Measurements from ENCODE around the gene TRMT61A.
A peak's percentile ranks its signal among the peaks of the same experiment; 100 is the strongest.

Gene TRMT61A

DNA sequence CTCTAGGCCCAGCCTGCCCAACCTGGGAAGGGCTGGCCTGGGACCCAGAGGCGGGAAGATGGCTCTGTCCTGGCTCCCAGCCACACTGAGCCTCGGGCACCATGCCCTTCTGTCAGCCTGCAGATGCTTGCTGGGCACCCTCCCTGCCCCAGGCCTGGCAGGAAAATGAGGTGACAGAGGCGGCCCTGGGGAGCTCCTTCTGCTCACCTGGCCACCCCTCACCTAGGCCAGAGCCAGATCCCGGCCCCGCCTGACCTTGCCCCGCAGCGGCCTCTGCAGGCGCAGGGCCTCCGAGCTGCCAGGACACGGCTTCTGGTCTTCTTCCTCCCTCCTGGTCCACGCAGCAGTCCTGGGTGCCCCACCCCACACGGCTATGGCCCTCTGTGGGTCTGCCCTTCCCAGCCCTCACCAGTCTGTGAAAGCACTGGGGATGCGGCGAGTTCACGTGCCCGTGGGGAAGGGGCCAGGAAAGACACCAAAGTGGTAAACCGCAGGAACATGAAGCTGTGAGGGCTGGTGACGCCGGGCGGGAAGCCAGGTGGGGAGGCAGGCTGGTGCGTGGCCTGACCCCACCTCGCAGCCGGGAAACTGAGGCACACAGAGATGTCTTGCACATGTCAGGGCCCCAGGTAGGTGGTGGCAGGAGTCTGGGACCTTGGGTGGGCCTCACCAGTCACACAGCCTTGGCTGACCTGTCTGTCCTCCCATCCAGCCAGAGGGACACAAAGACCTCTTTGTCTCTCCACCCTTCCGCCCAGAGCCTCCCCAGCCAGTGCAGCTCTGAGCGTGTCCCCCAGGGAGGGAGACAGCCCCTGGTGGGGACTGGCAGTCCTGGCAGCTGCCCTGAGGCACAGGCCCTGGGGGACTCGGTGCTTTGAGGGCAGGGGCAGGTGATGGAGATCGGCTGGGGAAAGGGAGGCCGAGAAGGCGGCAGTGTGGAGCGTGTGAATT lies 20.6 kb downstream of the TRMT61A start:
- DNase-seq = no peak

DNA sequence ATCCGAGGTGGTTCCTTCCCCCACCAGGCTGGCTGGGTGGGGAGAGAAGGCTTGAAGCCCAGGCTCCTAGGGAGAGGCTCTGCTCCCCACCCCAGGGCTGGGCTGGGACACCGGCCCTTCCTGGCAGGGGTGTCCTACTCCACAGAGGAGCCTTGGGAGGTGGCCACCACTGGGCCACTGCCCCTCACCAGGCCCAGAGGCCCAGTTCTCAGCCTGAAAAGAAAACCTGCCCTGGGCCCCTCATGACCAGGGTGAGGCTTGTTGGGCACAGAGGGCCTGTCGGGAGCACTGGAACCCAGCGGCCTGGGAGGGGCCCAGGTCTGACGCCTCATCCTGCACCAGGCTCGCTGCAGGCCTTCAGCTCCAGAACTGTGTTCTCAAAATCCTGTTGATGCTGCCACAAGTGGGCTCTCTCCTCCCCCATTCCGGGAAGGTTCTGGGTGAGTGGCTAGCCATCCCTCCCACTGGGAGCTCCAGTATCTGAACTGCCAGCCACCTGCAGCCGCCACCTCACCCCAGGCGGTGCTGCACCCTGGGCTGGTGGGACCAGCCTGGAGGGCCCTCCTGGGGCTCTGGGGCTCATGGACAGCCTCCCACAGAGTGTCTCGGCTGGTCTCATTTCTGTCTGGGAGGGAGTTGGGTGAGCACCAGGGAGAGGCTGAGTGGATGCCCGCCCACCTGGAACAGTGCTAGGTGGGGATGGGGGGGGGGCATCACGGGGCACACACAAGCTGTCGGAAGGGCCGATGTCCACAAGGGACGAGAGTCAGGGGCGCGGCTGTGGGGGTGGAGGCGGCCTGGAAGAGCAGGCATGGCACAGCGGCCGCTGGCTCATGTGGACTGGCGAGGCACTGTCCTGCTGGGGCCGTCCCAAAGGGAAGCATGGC lies 21.7 kb downstream of the TRMT61A start:
- no peak for DNase-seq

DNA sequence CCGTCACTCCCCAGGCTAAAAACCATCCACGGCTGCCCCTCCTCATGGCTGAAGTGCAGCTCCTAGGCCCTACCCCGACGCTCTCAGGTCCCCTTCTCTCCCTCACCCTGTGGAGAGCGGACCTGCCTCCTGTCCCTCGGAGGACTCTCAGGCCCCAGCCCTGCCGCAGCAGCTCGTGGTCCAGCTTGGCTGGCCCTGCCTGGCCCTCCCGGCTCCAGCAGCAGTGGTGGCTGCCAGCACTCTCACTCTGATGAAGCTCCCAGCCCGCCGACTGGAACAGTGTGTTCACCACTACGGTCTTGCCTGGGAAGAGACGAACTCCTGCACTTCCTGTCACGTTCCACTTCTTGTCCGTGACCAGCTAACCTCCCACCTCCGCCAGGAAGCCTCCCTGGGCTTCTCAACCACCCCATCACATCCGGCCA lies 22.4 kb downstream of the TRMT61A start:
- no peak for DNase-seq

DNA sequence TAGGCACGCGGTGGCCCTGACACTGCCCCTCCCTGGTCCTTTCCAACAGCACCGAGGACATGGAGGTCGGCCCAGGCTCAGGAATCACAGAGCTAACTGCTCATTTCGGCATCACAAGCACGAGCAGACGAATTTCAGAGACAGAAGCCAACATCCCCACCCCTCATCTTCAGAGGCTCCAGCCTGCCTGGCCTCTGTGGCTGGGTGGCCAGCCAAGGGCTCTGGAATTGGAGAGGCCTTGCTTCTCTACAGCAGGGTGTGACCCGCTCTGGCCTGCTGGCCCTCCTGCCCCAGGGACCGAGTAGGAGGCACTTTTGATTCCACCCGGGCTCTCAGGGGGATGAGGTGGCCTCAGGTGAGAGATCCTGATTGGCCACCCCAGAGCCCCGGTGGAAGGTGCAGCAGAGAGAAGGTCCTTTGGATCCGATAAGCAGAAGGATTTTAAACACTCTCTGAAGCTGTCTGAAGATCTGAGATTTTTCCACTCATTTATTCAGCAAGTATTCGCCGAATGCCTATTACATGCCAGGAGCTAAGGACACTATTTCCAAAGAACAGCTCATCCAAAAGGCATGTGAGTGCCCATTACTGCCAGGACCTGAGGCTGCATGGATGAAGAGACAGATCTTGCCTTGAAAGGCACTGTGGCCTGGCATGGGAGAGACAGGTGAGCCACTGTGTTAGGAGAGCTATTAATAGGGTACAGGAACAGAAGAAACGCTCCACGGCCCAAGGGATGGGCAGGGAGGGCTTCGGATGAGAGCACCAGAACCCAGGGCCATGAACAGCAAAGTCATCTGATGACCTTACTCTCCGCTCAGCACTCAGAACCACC lies 23.2 kb downstream of the TRMT61A start:
- no peak for DNase-seq

DNA sequence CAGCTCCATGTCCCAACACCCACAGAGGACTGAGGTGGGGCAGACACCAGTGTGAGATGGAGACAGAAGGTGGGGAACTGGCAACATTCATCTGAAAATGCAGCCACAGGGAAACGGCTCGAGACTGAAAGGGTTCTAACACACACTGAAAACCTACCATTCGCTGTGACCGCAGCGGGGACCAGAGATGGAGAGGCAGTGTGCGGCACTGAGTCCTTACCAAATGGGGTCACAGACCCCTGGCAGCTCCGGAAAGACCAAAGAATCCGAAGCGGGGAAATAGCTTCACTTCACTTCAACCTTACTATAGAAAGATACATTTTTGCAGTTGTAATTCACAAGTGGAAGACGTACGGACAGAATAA lies 23.8 kb downstream of the TRMT61A start:
- no peak for DNase-seq

DNA sequence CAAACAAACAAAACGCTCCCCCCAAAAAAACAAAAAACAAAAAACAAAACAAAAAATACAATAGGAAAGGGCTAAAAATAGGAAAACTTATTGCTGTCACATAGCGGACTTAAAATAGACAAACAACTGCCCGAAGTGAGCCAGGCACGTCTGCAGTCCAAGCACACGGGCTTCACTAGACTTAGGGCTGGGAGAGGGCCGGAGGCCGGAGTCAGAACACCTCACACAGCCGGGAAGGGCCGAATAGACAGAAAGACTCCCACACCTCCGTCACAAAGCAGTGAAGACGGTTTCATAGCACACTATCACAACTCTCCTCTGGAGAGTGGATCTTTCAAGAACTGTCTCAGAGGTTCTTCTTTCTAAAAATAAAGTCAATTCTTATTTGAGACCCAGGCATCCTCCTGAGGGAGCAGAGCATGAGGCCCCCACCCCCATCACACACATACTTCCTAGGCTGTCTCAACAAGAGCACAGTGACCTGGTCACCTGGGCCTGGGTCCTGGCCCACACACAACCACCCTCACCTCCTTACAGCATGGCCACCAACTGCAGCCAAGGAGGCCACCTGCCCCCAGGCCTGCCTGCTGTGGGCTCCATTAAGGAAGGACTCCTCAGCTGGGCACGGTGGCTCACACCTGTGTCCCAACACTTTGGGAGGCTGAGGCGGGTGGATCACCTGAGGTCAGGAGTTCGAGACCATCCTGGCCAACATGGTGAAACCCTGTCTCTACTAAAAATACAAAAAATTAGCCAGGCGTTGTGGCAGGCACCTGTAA lies 26.8 kb downstream of the TRMT61A start:
- DNase-seq = no peak

DNA sequence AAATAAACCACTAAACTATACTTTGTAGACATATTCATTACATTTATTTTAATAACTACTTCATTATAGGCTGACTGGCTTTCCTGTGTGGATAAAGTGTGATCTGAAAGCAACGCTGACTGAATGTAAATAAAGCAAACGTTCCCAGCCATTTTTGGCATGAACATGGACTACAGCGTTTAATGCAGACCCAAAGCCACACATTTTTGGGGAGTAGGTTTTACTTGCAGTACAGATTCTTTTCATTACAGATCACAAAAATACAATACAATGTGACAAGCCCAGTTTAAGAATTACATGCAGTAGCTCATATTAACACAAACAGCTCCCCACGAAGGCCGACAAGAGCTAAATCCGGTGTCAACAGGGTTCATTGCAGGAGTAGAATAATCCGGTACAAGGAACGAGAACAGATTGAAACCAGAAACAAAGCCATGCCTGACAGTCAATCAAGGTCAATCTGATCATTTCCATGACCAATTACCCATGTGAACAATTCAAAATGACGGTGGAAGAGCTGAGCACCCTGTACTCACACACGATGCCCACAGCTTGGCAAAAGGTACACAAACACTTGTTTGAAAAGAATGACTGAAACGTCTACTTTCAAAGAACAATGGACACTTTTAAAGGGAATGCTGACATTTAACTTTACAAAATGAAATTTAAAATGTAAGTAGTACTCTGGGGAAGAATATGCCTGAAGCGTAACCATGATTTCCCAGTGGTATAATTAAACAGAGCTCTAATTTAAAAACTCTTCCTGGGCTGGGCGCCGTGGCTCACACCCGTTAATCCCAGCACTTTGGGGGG lies 28.2 kb downstream of the TRMT61A start:
- DNase-seq = no peak

DNA sequence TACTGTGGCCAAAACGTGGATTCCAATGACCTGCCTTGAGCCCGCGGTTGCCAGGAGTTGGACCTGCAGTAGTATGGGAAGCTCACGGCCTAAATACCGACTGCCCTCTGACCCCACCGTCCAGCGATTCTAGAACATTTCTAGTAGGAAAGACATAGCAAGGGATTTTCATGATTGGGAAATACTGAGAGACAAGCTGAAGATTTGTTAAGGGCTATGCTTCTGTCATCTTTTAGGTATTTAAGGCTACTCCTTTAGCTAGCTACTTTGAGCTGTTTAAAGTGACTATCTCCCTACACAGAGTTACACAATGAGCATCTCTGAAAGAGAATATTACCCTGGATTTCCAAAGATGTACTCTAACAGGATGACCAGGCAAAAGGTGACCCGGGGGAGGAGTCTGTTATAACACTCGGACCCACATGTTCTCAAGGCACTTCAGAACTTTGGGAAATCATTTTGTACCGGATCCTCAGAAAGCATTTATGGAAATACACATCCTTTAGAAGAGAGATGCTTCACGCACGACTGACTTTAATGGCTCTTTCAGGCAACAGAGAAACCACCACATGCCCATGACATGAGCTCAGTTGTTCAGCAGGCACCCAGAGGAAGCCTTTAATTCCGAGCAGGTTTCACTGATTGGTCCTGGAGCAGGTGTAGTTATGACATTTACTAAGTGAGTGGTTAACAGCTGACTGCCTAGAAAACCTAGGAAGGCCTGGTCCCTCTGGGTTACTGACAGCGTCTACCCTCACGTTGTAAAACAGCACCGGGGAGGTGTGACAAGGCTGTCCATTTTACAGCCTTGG lies 29.3 kb downstream of the TRMT61A start:
- DNase-seq = no peak

DNA sequence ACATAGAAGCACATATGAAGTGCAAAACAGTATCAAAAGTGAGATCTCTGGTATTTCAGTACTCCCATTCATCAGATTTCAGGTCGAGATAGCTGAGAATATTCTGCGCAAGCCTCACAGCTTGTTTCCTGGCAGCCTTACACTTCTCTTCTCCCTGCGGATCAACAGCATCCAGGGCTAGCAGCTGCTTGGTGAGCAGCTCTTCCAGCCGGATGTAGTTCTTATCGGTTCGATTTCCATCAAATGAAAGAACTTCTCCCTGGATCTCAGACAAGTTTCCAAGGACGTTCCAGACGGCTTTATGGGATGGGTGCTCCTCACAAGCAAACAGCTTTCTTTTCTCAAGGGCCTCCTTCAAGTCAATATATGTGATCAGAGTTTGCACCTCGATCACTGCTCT lies 30.8 kb downstream of the TRMT61A start:
- DNase-seq = no peak

DNA sequence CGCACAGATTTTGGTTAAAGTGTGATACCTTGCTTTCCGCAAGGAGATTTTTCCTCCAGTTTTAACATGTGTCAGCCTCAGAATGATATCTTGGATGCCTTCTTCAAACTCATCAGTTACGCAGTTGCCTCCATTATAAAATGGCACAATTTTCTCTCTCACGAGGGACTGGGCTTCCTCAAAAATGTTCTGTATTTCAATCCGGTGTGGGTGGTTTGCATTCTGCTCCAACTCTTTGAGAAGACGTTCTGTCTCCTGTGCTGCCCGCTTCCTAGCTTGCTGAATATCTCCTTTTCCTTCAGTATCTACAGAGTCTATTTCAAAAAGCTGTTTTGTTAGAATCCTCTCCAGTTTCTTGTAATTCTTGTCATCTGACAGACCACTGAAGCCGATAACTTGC lies 31.7 kb downstream of the TRMT61A start:
- no peak for DNase-seq

DNA sequence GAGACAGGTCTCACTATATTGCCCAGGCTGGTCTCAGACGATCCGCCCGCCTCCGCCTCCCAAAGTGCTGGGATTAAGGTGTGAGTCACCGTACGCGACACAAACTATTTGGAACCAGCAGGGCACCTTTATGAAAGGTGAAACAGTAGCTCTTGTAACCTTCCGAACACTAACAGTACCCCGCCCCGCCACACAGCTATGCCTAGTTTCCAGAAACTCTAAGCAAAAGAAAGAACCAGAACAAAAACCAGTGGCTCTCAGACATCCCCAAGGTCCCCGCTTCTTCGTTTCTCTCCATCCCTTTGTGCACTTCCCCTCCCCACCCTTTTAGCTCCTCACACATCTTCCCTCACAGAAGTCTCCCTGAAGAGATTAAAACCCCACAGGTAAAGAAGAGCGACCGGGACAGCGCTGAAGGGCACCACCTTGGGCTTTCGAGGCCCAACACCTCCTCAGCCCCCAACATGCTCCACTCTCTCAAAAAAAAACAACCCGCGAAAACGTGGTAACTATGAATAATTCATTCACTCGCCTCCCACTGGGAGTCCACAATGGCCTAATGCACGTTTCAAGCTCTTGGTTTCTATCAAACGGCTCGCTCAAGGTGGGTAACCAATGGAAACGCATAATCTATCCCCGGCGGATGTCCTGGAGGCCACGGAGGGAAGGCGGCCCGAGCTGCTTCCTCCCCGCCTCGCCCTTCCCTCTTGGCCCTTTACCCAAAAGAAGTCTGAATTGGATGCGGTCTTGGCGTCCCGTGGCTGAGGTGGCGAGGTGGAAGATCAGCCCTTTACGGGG lies 32.6 kb downstream of the TRMT61A start:
- DNase-seq = no peak

DNA sequence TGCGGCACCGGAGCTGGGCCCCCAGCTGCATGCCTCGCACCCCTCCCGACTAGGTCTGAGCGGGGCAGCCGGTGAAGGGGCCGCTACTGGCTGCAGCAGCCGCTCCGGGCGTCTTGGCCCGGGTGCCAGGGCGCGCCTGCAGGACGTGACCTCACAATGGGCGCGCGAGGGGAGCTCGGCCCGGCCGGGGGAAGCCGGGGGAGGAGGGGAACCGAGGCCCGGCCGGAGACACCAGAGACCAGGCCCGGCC lies 33.1 kb downstream of the TRMT61A start:
- DNase-seq = no peak

DNA sequence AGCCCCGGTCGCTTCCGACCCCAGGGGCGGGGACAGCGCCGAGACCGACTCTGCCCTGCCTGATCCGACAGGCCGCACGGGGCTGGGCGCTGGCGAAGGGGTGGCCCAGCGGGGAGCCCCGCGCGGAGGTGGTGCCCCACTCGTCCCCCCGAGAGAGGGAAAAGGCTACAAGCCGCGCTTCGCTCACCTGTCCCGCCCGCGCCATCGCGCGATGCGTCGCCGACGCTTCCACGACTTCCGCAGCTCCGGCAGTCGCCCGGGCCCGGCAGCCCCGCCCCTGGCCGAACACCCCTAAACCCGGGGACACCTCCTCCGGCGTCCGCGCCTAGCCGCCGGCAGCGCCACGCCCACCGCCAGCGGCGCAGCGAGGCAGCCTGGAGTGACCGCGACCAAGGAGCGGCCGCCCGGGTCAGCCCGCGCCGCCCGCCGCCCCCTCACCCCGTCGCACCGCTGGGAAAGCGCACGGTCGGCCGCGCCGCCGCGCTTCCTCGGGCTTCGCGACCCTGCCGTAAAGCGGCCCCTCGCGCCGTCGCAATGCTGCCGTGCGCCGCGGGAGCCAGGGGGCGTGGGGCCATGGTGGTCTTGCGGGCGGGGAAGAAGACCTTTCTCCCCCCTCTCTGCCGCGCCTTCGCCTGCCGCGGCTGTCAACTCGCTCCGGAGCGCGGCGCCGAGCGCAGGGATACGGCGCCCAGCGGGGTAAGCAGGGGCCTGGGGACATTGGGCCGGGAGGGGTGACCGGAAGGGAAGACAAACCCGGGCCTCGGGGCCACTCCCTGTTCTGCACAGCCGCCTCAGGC lies 33.6 kb downstream of the TRMT61A start, which contains the start of the genes BAG5 and COA8:
Gene BAG5 (minus strand): TSS at position 229 of the 797 bp plus-strand sequence. CDS start 1,493 bp downstream, outside the sequence.
Gene COA8 (plus strand): TSS at position 532 of the 797 bp plus-strand sequence. CDS start 42 bp downstream, at position 574.
- DNase-seq = peak; percentile 69

DNA sequence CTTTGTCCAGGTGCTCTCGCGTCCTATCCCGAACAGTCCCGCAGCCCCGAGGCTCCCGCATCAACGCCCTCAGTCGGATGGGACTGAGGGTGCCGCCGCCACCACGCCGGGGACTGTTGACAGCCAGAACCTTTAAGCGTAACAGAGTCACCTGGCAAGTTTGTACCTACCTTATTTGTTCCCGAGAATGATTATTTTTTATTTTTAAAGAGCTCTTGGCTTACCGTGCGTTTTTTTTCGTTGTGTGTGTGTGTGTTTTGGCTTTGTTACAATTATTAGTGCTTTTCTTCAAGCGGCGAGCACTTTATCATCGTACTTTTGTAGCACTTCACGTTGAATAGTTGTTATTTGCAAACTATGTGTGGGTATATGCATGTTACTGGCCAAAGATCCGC lies 34.2 kb downstream of the TRMT61A start:
- no peak for DNase-seq

DNA sequence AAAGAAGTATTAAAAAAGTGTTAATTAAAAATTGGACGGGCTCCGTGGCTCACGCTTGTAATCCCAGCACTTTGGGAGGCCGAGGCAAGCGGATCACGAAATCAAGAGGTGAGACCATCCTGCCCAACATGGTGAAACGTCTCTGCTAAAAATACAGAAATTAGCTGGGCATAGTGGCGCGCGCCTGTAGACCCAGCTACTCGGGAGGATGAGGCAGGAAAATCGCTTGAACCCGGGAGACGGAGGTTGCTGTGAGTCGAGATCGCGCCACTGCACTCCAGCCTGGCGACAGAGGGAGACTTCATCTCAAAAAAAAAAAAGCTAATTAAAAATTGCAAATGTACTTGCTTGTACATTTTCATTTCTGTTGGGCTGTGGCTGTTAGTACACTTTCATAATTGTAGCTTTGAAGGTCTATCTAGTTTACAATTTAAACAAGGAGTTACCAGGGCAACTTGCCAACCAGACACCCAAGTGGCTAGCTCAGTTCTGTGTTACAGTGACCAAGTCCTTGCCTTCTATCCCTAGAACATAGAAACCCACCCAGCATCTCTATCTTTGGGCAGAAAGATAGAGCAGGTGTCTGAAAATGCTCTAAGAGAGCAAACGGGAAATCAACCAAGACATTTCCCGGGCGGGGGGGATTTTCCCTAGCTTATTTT lies 35.0 kb downstream of the TRMT61A start:
- DNase-seq = no peak

DNA sequence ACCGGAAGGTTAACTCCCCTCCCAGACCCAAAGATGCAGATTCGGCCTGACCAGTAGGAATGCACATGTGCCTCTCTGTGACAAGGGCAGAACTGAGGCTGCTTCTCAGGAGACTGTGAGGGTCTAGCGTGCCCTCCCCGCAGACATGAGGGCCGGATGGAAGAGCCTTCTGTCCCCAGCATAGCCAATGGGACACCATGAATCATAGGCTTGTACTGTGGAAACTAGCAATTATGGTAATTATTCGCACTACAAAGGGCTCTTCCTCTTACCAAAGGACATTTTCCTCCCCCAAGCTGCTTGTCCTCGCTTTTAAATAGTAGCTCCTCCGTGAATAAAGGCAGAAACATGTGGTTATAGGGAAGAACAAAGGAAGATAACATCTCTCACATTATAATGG lies 40.0 kb downstream of the TRMT61A start:
- DNase-seq = peak; percentile 92

DNA sequence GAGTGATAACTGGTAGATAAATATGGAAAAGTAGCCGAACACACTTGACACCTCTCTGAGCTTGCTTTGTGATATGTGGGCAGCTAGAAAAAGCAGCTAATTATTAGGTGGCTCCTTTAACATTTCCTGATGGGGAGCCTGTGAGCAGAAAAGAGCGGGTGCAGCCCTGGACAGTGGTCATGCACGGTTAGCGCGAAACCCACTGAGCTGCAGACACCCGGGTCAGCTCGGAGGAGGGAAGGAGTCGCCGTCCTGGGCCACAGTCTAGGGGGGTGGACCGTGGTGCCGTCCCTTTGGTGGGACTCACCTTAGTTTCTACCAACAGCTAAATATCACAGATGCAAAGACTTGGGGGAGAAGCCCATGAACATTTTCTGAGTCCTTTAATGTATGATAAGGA lies 40.4 kb downstream of the TRMT61A start:
- peak; percentile 92 for DNase-seq

DNA sequence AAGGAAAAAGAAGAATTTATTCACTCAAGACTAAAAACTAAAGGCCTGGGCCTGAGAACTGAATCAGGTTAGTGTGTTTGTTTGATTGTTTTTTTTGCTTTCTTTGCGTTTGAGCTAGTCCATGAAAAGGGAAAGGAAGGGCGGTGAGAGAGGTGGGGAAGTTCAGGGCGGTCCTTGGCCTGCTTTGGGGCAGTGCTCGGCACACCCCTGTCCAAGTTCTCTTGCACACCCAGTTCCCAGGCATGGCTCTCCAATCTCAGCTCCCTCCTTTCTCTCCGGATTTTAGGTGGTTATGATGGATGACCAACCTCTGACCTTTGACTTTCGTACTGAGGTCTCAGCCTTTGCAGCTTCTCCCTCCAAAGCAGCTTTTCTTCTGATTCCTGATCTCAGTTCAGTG lies 45.1 kb downstream of the TRMT61A start:
- DNase-seq = no peak

Data from NCI-H1417 treated with DMSO at 0.1 percent for 48 hours (cell line).